ENCODE data around the gene MAGI2. TPM values are rescaled to one million over a fixed set of nuclear protein-coding genes. Genes with fewer than 3 reads are reported as not detected.

Gene MAGI2
- total and polyA plus RNA-seq, 2 of the 13 experiments (the other 11 are each of a cell fraction or from before 2014, with no cell fraction given): 1.5 to 3.8 TPM

DNA sequence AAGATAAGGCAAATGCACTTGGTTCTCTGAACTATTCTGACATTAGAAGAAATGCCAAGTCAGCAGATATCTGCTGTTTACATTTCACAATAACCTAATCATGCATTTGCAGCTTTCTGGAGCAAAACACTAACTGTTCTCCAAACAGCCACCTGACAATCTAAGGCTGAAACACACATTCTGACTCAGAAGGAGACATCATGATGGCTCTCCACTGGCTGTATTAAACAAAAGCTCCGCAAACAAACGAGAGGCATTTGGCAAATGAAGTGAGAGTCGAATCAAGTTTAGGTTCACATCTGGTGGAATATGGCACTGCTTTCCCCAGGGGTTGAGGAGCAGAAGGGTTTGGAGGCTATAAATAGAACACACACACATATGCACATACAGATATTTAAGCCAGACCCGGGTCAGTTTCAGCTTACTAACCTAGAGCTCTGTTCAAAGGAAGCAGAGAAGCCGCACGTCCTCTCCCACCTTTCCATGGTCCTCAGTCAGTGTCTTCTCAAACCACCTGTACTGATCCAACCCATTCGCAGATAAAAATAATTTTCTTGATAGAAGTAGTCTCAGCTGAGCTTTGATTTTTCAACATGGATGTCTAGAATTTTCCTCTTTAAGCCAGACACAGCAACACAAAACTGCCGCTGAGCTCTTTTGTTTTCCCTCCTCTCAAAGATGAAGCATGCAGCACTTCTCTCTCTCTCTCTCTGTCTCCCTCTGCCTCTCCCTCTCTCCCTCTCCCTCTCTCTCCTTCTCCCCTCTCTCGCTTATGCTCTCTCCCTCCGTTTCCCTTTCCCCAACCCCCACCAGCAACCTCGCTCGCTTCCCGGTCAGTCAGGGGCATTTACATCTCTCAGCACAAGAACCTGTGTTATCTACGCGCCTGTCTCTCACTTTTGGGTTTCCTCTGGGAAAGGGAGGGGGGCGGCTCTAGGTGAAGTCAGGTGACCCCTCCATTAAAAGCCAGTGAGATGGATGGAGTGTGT, 682.8 kb downstream of the MAGI2 start:
- FAIRE-seq (no peak), DNase-seq (ENCODE audit: low spot score) (no peak), ATAC-seq (no peak)
- in situ Hi-C loops (cut with HindIII; ENCODE audit: extremely low pct_ligation_motif_present, low pct_unique_long_range_greater_than_20kb): no loop called here
- Histone ChIP-seq H2AFZ (ENCODE audit: low read length) (no peak overlapping the region), H3K4me2 (ENCODE audit: low read depth, low read length) (no peak overlapping the region), H3K4me3 (replicated peaks in 1 of 3; ENCODE audit: insufficient read depth in 1 of 3, low read depth in 2 of 3, low read length in 3 of 3) (no peak overlapping the region), H3K9ac (ENCODE audit: insufficient read depth, low read depth, low read length) (no peak overlapping the region), H3K27ac (ENCODE audit: extremely low read length, insufficient read depth, low read length) (no peak overlapping the region), H3K9me3 (ENCODE audit: low read length) (no peaks in the 10 kb centered on the region), H3K79me2 (ENCODE audit: insufficient read depth, low read length) (no peaks in the 10 kb centered on the region), H4K20me1 (ENCODE audit: insufficient read depth, low read length) (no peaks in the 10 kb centered on the region), H3K36me3 (replicated peaks in 1 of 2; ENCODE audit: control insufficient read depth in 1 of 2, insufficient read depth in 2 of 2, low read length in 2 of 2) (no peaks in the 10 kb centered on the region), H3K27me3 (ENCODE audit: control insufficient read depth in 1 of 2, insufficient read depth in 2 of 2, low read length in 2 of 2) (no peaks in the 10 kb centered on the region), H3K4me1 (ENCODE audit: insufficient read depth, low read length) (no peaks in the 10 kb centered on the region)
- ChIA-PET POLR2A (no interaction called here), CTCF (ENCODE audit: low intra/inter-chr PET ratio, low total read pairs) (no interaction called here)
- BruUV-seq (replicated peaks): no TSS peak
- TF ChIP-seq, protein P1, sequence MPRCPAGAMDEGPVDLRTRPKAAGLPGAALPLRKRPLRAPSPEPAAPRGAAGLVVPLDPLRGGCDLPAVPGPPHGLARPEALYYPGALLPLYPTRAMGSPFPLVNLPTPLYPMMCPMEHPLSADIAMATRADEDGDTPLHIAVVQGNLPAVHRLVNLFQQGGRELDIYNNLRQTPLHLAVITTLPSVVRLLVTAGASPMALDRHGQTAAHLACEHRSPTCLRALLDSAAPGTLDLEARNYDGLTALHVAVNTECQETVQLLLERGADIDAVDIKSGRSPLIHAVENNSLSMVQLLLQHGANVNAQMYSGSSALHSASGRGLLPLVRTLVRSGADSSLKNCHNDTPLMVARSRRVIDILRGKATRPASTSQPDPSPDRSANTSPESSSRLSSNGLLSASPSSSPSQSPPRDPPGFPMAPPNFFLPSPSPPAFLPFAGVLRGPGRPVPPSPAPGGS (CRISPR knock-in tag; IDR thresholded peaks at IDR 0.05): no peak
- TF ChIP-seq ZSCAN29 (CRISPR knock-in tag; conservative IDR thresholded peaks at IDR 0.05): no peak
- no peak for TF ChIP-seq CBFB (CRISPR knock-in tag; IDR thresholded peaks at IDR 0.05)
- TF ChIP-seq SATB2 (CRISPR knock-in tag; IDR thresholded peaks at IDR 0.05): no peak
- TF ChIP-seq MAFF (IDR thresholded peaks at IDR 0.05; ENCODE audit: low read depth, low read length): peak; percentile 99
- no peak for TF ChIP-seq FOXO1 (CRISPR knock-in tag; IDR thresholded peaks at IDR 0.05)
- no peak for TF ChIP-seq ZNF563 (CRISPR knock-in tag; IDR thresholded peaks at IDR 0.05)
- peak; percentile 98 to 99 for TF ChIP-seq MAFK (conservative IDR thresholded peaks at IDR 0.05 in 1 of 2, IDR thresholded peaks at IDR 0.05 in 1 of 2; ENCODE audit: low read length in 2 of 2)
- 45% methylated on average over 16 of the region's 16 CpGs for WGBS (ENCODE audit: low lambda C conversion rate)
- intact Hi-C loops (cut with micrococcal nuclease; ENCODE audit: unreplicated experiment): no loop called here
